GM13976 (cell line): Measurements from ENCODE around the gene CLDN16.

Source experiments
- DNase-seq: peaks from one replicate; pipeline ENCODE4 v3.0.0; 2012; ENCODE audit warnings: low spot score
- in situ Hi-C: fragments of 300-500 bp; cut with MboI; formaldehyde crosslinking; loops from one replicate; pipeline ENCODE4 v1.12.0; 2022; ENCODE audit warnings: low sequenced_read_pairs, mixed read lengths, inconsistent platforms; ENCODE audit not compliant: unreplicated experiment
- TF ChIP-seq, protein P1 (sequence below): IDR thresholded peaks from 2 replicates; pipeline ENCODE4 v1.5.1; 2012; ENCODE audit warnings: borderline replicate concordance, mild to moderate bottlenecking; ENCODE audit not compliant: insufficient read depth; ENCODE audit errors: extremely low read depth, missing control alignments, control extremely low read depth

Gene CLDN16

GRCh38 chr3:190387578-190388213, at the start of gene CLDN16:
CLDN16 (plus strand) TSS chr3:190388163; CDS start chr3:190388330, 167 bp downstream.
- TF ChIP-seq, protein P1, sequence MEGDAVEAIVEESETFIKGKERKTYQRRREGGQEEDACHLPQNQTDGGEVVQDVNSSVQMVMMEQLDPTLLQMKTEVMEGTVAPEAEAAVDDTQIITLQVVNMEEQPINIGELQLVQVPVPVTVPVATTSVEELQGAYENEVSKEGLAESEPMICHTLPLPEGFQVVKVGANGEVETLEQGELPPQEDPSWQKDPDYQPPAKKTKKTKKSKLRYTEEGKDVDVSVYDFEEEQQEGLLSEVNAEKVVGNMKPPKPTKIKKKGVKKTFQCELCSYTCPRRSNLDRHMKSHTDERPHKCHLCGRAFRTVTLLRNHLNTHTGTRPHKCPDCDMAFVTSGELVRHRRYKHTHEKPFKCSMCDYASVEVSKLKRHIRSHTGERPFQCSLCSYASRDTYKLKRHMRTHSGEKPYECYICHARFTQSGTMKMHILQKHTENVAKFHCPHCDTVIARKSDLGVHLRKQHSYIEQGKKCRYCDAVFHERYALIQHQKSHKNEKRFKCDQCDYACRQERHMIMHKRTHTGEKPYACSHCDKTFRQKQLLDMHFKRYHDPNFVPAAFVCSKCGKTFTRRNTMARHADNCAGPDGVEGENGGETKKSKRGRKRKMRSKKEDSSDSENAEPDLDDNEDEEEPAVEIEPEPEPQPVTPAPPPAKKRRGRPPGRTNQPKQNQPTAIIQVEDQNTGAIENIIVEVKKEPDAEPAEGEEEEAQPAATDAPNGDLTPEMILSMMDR: no peak
- no peak for DNase-seq
- in situ Hi-C loops: no loop called here

GRCh38 chr3:190338717-190339116, 49.2 kb upstream of the CLDN16 start:
- no peak for DNase-seq
- in situ Hi-C loops: no loop called here
- TF ChIP-seq, protein P1: no peak

DNA sequence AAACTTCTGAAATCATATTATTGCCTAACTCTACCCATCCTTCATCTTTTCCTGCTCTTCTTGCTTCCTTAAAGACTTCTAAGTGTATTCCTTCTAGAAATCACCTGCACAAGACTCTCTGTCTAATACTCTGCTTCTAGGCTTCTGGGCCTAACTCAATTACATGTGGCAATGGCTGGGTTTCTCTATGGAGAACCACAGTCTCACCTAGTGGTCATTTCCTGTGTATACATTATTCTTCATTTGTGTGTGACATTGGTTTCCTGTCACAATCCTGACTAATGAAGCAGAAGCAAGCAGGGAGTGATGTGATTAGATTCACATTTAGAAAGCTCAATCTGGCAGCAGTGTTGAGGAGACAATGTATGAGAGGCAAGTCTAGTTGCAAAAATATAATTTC, 48.8 kb upstream of the CLDN16 start:
- in situ Hi-C loops: no loop called here
- TF ChIP-seq, protein P1: no peak
- DNase-seq: no peak

DNA sequence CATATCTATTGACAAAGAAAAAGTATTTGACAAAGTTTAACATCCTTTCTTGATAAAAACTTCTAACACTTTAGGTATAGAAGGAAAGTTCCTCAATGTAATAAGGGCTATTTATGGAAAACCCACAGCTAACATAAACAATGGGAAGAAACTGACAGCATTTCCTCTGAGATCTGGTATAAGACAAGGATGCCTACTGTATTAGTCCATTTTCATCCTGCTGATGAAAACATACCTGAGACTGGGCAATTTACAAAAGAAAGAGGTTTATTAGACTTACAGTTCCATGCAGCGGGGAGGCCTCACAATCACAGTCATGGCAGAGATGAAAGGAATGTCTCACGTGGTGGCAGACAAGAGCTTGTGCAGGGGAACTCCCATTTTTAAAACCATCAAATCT, 47.9 kb upstream of the CLDN16 start:
- in situ Hi-C loops: no loop called here
- TF ChIP-seq, protein P1: no peak
- DNase-seq: no peak

DNA sequence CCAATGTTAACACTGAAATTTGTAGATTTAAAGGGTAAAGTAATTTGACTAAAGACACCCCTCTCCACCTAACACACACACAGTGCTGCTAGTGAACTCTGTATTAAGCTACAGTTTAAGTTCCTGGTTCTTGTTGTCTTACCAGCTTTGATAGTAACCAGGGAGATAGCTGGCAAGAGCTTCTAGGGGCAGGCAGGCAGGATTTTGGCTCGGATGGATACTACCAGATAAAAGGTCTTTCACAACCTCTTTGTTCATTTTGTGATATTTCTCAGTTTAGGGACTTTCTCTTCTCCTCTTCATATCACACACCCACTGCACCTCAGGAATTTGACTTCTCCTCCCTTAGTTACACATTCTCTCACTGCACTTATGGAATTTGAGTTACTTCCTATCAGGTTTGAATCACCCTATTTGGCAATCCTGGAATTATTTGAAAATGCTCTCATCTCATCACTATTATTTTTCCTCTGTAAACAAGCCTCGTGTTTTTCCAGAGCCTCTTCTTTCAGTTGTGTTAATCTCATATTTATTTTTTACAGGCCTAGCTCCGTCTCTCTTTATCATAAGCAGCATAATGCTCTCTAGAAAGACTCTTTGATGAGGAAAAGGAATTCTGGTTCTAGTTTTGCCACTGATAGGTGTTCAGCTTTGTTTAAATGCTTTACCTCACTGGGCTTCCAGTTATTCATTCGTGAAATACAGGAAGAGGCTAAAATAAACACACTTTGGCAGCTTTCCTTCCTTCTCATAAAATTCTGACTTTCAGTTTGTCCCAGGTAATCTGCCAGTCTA, 42.7 kb upstream of the CLDN16 start:
- DNase-seq: no peak
- TF ChIP-seq, protein P1: no peak
- in situ Hi-C loops: no loop called here

DNA sequence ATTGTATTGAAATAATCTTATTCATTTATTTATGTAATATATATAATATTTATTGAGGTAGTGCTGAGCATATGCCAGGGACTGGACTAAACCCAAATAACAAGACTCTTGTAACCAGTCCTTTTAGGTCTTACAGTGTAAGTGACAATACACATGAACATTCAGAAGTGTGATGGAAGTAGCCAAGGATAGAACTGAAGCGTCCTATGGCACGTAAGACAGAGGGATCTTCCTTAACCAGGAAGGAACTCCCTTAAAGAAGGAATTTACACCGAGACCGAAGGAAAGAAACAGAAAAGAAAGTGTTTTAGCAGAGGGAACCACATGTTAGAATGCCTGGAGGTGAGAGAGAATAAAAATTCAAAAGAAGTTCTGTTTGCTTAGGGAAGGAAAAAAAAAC, 42.1 kb upstream of the CLDN16 start:
- in situ Hi-C loops: no loop called here
- TF ChIP-seq, protein P1: no peak
- DNase-seq: no peak
